NCI-H146 (cell line): Measurements from ENCODE around the gene FAM180A.
A peak's percentile ranks its signal among the peaks of the same experiment; 100 is the strongest.
"Not testable (repeated sequence)": the region's sequence is repeated elsewhere in the genome, so short reads cannot be mapped to it uniquely, and the experiment has no call there.

Experiments used
- DNase-seq: peaks from one replicate; lab custom pipeline; 2025; lab: John Stamatoyannopoulos, UW

The FAM180A gene

GRCh38 chr7:135713836-135714470 lies 34.7 kb downstream of the FAM180A start:
- no peak for DNase-seq

GRCh38 chr7:135712796-135713195 lies 35.8 kb downstream of the FAM180A start:
- no peak for DNase-seq

- DNase-seq = peak; percentile 59
Observed at GRCh38 chr7:135712182-135712782, 36.3 kb downstream of the FAM180A start.

- DNase-seq = no peak
Observed at GRCh38 chr7:135711139-135711469, 37.5 kb downstream of the FAM180A start.

- peak; percentile 18 for DNase-seq
Observed at GRCh38 chr7:135710417-135711138, 38.0 kb downstream of the FAM180A start.

- DNase-seq = no peak
Observed at GRCh38 chr7:135709508-135709907, 39.1 kb downstream of the FAM180A start.

GRCh38 chr7:135708041-135708440 lies 40.6 kb downstream of the FAM180A start:
- no peak for DNase-seq

GRCh38 chr7:135707570-135707966 lies 41.0 kb downstream of the FAM180A start:
- DNase-seq = no peak

GRCh38 chr7:135706858-135707569 lies 41.6 kb downstream of the FAM180A start:
- DNase-seq = no peak

- no peak for DNase-seq
Observed at GRCh38 chr7:135706038-135706742, 42.4 kb downstream of the FAM180A start.

- DNase-seq = no peak
Observed at GRCh38 chr7:135704698-135705097, 43.9 kb downstream of the FAM180A start.

GRCh38 chr7:135704074-135704473 lies 44.5 kb downstream of the FAM180A start:
- no peak for DNase-seq

GRCh38 chr7:135697276-135698049 lies 51.1 kb downstream of the FAM180A start:
- no peak for DNase-seq

GRCh38 chr7:135693558-135693957 lies 55.1 kb downstream of the FAM180A start:
- no peak for DNase-seq

GRCh38 chr7:135692606-135693005 lies 56.0 kb downstream of the FAM180A start:
- not testable (repeated sequence) for DNase-seq

GRCh38 chr7:135692055-135692454 lies 56.6 kb downstream of the FAM180A start:
- DNase-seq = no peak

- DNase-seq = no peak
Observed at GRCh38 chr7:135690566-135690965, 58.0 kb downstream of the FAM180A start.

- DNase-seq = no peak
Observed at GRCh38 chr7:135687466-135687865, 61.1 kb downstream of the FAM180A start.

GRCh38 chr7:135685306-135686084 lies 63.1 kb downstream of the FAM180A start:
- DNase-seq = no peak

- DNase-seq = no peak
Observed at GRCh38 chr7:135684699-135685098, 63.9 kb downstream of the FAM180A start.

GRCh38 chr7:135684136-135684535 lies 64.5 kb downstream of the FAM180A start:
- no peak for DNase-seq
